Endometrial microvascular endothelial cells (primary cell): Measurements from ENCODE around the gene ABCD3. TPM values are rescaled to one million over a fixed set of nuclear protein-coding genes. Genes with fewer than 3 reads are reported as not detected.

ENCODE experiments used
- in situ Hi-C: cut with HindIII; loops from 2 replicates; pipeline ENCODE4 v1.10.0; 2017; ENCODE audit warnings: low sequenced_read_pairs, low pct_unique_long_range_greater_than_20kb; ENCODE audit errors: inconsistent ontology term
- total RNA-seq: library from RNA; depleted of rRNA; stranded (reverse); fragments of >200 nt; gene quantifications from one replicate; pipeline ENCODE4 v1.2.3, GENCODE V29; 2015; ENCODE audit errors: inconsistent ontology term

Gene ABCD3
- total RNA-seq, 1 donor from 2014 or later, result 35.1 TPM

DNA sequence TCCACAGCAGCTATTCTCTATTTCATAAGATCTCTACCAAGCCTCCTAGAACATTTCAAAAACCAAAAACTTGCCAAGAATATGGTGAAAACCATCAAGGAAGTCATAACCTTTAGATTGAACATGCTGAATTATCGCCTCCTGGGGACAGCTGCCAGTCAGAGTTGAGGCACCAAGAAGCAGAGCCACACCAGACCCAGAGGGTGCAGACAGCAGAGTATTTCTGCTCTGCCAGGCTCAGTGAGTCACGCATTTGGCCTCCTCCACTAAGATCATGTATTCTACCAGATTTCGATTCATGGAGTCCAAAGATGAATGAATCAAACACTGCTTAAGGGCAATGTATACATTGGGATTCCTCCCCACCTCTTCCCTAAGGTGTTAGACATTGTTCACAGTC lies 121.3 kb downstream of the ABCD3 start:
- in situ Hi-C loops, result loop anchor here (25.0 kb wide), 1 partner anchor 248 kb away; no protein-coding TSS in a partner anchor

- in situ Hi-C loops, result loop anchor here (25.0 kb wide), 1 partner anchor 247 kb away; no protein-coding TSS in a partner anchor
Measured at GRCh38 chr1:94540440-94541245, 122.5 kb downstream of the ABCD3 start.

- in situ Hi-C loops, result loop anchor here (25.0 kb wide), 1 partner anchor 246 kb away; no protein-coding TSS in a partner anchor
Measured at GRCh38 chr1:94541246-94542087, 123.3 kb downstream of the ABCD3 start, which contains the start of gene F3. Gene F3 (minus strand): TSS chr1:94541759. CDS start chr1:94541636, 123 bp downstream.

DNA sequence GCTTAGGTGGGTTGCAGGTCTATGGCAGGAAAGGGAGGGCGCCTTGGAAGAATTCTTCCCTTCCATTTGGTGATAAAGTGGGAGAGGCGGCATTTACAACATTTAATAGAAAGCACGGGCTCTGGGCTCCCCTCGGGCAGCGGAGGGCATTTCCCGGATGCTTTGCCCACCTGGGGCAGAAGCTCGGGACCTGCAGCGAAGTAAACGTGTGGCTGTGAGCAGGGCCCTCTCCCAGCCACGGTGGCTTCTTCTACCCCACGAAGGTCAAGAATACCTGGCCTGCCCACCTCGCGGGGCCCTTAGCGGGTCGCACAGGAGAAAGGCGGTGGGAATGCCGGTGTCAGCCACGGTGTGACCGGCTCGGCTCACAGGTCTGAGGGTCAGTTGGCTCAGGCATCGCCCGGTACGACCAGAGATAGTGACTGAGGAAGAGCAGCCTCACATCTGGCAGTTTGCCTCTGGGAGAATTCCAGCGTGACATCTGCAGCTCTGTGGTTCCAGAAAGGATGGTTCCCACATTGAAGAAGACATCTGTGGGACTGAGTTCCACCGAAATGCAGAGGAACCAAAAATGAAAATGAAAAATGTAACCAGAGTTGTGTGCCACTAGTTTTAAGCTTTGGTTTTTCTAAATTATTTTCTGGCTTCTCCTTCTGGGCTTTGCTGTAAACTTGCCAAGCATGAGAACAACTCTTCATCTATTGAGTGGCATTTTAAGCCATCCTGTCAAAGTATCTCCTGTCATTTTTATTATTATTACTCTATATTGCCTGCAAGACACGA lies 124.1 kb downstream of the ABCD3 start:
- in situ Hi-C loops, result loop anchor here (25.0 kb wide), 1 partner anchor 245 kb away; no protein-coding TSS in a partner anchor

DNA sequence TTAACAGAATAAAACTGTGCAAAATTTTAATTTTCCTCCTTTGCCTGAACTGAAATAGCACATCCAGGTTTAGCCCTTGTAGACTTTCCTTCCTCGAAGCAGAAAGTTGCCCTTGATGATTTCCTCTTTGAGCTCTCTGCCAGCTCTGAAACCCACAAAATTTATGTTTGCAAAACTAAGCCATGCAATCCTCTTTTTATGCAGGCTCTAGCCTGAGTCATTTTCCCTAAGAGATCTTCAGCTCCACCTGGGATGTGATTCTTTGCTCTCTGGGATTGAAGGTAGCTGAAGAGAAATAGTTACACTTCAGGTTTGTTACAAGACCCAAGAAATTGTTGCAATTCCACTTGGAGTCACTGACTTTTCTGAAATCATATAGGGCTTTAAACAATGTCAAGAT lies 124.8 kb downstream of the ABCD3 start:
- in situ Hi-C loops, result loop anchor here (25.0 kb wide), 1 partner anchor 244 kb away; no protein-coding TSS in a partner anchor

DNA sequence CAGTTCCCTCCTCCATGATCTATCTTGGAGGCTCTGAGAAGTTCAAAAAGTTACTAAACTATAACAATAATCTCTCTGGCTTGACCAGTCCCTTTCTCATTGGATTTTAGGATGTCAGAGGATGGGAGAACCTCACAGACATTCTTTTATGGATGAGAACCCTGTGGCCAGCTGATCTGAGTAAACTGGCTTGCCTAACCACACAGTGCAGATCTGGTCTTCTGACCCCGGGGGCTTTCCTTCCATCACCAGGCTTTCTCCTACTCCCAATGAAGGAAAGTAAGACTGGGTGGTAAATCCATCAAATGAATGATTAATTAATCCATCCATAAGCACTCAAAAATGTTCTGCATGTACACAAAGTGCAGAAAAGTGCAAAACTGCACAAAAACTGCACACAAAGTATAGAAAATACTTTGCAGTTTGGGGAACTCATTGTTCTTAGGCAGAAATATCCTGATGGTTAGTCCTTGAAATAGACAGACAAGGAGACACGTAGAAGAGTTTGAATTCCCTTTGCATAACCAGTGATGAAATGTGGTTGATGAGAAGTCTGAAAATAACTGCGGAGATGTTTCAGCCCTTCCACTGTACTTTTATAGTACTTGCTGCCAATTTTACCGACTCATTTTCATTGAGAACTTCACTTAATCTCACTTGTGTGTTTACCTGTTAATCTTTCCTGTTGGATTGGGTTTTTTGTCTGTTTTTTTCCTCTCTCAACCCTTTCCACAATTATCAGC lies 125.9 kb downstream of the ABCD3 start:
- in situ Hi-C loops, result loop anchor here (25.0 kb wide), 1 partner anchor 243 kb away; no protein-coding TSS in a partner anchor

- in situ Hi-C loops, result loop anchor here (25.0 kb wide), 1 partner anchor 242 kb away; no protein-coding TSS in a partner anchor
Measured at GRCh38 chr1:94544706-94545490, 126.7 kb downstream of the ABCD3 start.

- in situ Hi-C loops, result loop anchor here (25.0 kb wide), 1 partner anchor 238 kb away; no protein-coding TSS in a partner anchor
Measured at GRCh38 chr1:94549706-94550105, 131.5 kb downstream of the ABCD3 start.

- in situ Hi-C loops, result no loop called here
Measured at GRCh38 chr1:94550396-94550795, 132.2 kb downstream of the ABCD3 start.

GRCh38 chr1:94550800-94551241 lies 132.6 kb downstream of the ABCD3 start:
- in situ Hi-C loops, result no loop called here

DNA sequence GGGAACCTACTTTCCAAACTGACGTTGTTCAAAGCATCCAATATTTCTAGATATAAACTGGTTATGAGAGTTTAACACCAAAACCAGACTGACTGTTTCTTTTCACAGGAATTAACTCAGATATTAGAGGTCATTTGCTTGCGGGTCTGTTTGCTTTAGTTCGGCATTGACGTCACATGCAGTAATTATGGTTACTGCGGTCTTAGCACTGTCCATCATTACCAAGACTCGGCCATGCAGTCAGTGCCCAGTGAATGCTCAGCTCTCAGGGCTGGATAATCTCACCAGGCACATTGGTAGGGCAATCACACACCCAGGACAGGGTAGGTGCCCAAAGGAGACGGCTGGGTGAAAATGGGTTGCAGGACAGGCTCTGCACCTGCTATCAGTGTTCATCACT lies 133.3 kb downstream of the ABCD3 start:
- in situ Hi-C loops, result no loop called here

DNA sequence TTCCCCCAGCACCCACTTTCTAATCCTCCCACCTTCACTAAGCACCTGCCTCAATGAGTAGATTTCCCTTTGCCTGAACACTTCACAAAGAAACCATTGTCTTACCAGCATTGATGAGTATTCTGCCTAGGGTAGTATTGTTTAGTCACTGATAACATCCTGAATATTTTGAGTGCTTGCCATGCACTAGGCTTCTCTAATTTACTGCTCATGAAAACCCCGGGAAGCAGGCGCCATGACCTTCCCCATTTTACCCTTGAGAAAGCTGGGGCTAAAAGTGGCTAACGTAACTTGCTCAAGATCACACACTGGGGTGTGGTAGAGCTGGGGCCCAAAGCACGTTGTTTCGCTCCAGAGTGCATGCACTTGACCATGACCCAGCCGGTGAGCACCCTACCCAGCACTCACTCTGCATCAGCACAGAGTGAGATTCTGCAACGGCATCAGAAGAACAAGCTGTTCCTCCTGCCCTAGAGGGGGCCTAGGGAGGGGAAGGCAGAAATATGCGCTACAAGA lies 133.9 kb downstream of the ABCD3 start:
- in situ Hi-C loops, result no loop called here

DNA sequence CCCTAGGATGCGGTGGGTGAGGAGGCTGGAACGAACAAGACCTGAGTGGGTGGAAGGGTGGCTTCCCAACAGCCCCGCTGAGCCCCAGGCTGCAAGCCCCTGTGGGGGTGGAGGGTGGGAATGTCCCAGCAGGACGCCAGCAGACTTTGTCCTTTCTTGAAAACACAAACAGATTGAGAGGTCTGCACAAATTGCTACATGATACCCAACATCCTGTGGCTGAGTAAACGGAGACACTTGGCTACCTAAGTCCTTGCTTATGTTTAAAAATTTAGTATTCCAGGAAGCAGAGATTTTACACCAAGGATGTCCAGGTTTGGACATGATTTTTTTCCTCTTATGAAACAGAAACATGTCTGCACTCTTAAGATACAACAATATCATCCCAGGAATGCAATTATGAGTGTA lies 135.1 kb downstream of the ABCD3 start:
- in situ Hi-C loops, result no loop called here

GRCh38 chr1:94553931-94554330 lies 135.7 kb downstream of the ABCD3 start:
- in situ Hi-C loops, result no loop called here

GRCh38 chr1:94554580-94554979 lies 136.4 kb downstream of the ABCD3 start:
- in situ Hi-C loops, result no loop called here

GRCh38 chr1:94555091-94555490 lies 136.9 kb downstream of the ABCD3 start:
- in situ Hi-C loops, result no loop called here

DNA sequence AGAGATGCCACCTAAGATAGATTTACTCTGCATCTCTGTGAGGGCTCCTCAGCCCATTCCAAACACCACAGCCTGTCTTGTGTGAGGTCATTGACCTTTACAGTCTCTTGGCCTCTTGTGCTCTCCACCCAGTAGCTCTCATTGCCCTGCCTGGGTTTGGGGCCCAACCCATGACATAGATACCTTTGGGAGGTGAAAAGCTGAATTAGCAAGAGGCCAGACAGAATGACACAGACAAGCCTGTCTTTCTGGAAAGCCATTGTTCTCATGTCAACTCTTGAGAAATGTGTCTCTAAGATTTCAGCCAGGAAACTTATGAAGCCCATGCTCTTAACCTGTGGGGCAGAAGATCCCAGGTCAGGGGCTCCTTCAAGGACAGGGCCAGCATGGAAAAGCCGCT lies 141.7 kb downstream of the ABCD3 start:
- in situ Hi-C loops, result no loop called here
